Measurements from ENCODE around the gene CTNNBIP1.

The CTNNBIP1 gene

DNA sequence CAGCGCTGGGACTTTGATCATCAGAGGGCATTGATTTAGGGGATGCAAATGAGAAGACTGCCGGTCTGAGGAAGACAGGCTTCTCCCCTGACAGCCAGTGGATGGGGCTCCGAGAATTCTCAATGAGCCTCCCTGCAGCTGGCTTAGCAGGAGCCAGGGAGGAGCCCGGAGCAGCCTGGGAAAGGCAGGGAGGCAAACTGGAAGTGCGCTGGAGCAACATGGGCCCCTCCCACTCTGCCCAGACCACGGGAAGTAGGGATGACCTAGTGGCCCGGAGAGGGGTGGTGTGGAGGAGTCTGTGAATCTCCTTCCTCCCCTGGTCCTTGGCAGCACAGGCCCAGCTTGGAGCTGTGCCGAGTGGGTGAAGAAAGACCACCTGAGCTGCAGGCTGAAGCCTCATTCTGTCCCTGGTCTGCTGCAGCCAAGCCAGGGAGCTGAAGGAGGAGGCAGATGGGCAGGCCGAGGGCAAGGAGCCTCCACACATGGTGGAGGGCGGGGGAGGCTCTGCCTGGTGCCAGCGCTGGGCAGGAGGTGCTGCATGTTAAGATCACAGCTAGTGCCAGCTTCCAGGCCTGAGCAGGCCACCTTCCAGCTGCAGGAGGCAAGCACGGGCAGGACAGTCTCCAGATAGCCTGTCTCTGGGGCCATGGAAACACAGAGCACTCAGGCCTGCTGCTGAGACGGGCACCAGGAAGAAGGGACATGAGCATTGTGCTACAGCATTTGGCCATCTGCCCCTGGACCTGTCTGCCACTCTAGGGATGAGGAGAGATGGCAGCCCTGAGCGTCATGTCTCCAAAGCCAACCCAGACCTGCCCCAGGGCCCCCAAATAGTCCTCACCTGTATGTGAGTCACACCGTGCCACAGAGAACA lies 74.1 kb downstream of the CTNNBIP1 start:
- Histone ChIP-seq H2AFZ (ENCODE audit: low read depth, low read length) (no peak overlapping the region), H3K36me3 (ENCODE audit: insufficient read depth, low read length) (no peaks in the 10 kb centered on the region), H4K20me1 (ENCODE audit: insufficient read depth, low read length) (no peaks in the 10 kb centered on the region; the same call in 1 of the 2 replicates), H3K27me3 (ENCODE audit: insufficient read depth, low read length, poor library complexity) (no peaks in the 10 kb centered on the region), H3K9ac (ENCODE audit: low read depth, low read length) (no peak overlapping the region), H3K4me1 (ENCODE audit: insufficient read depth, low read length) (no peaks in the 10 kb centered on the region), H3K4me2 (ENCODE audit: insufficient read depth, low read length) (no peak overlapping the region), H3K27ac (ENCODE audit: low read length) (no peak overlapping the region), H3K9me3 (ENCODE audit: insufficient read depth, low read length, severe bottlenecking) (no peaks in the 10 kb centered on the region), H3K79me2 (ENCODE audit: insufficient read depth, low read length) (no peaks in the 10 kb centered on the region), H3K4me3 (ENCODE audit: low read depth in 1 of 2, low read length in 2 of 2) (no peak overlapping the region)
- TF ChIP-seq EZH2 (IDR thresholded peaks at IDR 0.05; ENCODE audit: borderline replicate concordance, low read depth, low read length, severe bottlenecking): no peak
- TF ChIP-seq, protein P1, sequence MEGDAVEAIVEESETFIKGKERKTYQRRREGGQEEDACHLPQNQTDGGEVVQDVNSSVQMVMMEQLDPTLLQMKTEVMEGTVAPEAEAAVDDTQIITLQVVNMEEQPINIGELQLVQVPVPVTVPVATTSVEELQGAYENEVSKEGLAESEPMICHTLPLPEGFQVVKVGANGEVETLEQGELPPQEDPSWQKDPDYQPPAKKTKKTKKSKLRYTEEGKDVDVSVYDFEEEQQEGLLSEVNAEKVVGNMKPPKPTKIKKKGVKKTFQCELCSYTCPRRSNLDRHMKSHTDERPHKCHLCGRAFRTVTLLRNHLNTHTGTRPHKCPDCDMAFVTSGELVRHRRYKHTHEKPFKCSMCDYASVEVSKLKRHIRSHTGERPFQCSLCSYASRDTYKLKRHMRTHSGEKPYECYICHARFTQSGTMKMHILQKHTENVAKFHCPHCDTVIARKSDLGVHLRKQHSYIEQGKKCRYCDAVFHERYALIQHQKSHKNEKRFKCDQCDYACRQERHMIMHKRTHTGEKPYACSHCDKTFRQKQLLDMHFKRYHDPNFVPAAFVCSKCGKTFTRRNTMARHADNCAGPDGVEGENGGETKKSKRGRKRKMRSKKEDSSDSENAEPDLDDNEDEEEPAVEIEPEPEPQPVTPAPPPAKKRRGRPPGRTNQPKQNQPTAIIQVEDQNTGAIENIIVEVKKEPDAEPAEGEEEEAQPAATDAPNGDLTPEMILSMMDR (IDR thresholded peaks at IDR 0.05; ENCODE audit: borderline replicate concordance, extremely low read depth, low read length, poor library complexity, severe bottlenecking): no peak
- DNase-seq (no peak), ATAC-seq (ENCODE audit: insufficient read depth, low read depth) (no peak)

DNA sequence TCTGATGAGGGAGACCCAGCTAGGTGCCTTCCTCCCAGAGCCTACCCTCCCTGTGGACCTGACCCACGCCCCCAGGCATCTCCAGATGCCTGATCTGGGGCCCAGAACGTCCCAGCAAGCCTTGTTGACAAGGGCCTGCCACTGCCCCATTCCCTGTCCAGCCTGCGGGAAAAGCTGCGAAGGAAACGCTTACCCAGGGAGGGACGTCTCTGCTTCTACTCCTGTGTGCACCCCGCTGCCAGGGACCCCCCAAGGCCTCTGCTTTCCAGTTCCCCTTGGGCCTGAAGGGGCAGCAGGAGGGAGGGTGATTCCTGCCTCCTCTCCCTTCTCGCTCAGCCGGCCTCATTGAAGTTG lies 74.7 kb downstream of the CTNNBIP1 start:
- ATAC-seq (ENCODE audit: insufficient read depth, low read depth) (no peak), DNase-seq (no peak)
- Histone ChIP-seq H3K36me3 (ENCODE audit: insufficient read depth, low read length) (no peaks in the 10 kb centered on the region), H4K20me1 (ENCODE audit: insufficient read depth, low read length) (no peaks in the 10 kb centered on the region; the same call in 1 of the 2 replicates), H3K9ac (ENCODE audit: low read depth, low read length) (no peak overlapping the region), H3K27me3 (ENCODE audit: insufficient read depth, low read length, poor library complexity) (no peaks in the 10 kb centered on the region), H2AFZ (ENCODE audit: low read depth, low read length) (no peak overlapping the region), H3K79me2 (ENCODE audit: insufficient read depth, low read length) (no peaks in the 10 kb centered on the region), H3K4me2 (ENCODE audit: insufficient read depth, low read length) (no peak overlapping the region), H3K4me3 (ENCODE audit: low read depth in 1 of 2, low read length in 2 of 2) (no peak overlapping the region), H3K4me1 (ENCODE audit: insufficient read depth, low read length) (no peaks in the 10 kb centered on the region), H3K9me3 (ENCODE audit: insufficient read depth, low read length, severe bottlenecking) (no peaks in the 10 kb centered on the region), H3K27ac (ENCODE audit: low read length) (no peak overlapping the region)
- TF ChIP-seq, protein P1 (IDR thresholded peaks at IDR 0.05; ENCODE audit: borderline replicate concordance, extremely low read depth, low read length, poor library complexity, severe bottlenecking): no peak
- no peak for TF ChIP-seq EZH2 (IDR thresholded peaks at IDR 0.05; ENCODE audit: borderline replicate concordance, low read depth, low read length, severe bottlenecking)

DNA sequence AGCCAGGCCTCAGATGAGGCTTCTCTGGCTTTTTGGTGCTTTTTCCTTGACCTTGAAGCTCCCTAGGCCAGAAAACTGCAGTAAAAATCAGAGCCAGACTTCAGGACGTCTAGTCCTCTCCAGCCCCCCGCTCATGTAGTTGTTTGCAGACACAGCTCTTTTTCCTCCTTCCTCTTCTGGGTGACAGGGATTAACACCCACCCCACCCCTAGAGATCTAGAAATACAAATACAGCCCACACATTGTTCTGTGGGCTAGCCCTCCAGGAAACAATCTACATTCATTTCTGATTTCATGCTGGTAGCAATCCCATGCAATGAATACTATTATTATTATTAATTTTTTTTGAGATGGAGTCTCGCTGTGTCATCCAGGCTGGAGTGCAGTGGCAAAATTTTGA lies 76.4 kb downstream of the CTNNBIP1 start:
- no peaks in the 10 kb centered on the region; the same call in 1 of the 2 replicates for H4K20me1 ChIP-seq (ENCODE audit: insufficient read depth, low read length)

More for the DNA sequence above, 76.4 kb downstream of the CTNNBIP1 start:
- no peak overlapping the region for H3K9ac ChIP-seq (ENCODE audit: low read depth, low read length)
- H3K4me1 ChIP-seq (ENCODE audit: insufficient read depth, low read length): no peaks in the 10 kb centered on the region
- H3K4me3 ChIP-seq (ENCODE audit: low read depth in 1 of 2, low read length in 2 of 2): no peak overlapping the region
- H2AFZ ChIP-seq (ENCODE audit: low read depth, low read length): no peak overlapping the region
- H3K9me3 ChIP-seq (ENCODE audit: insufficient read depth, low read length, severe bottlenecking): no peaks in the 10 kb centered on the region
- no peak overlapping the region for H3K4me2 ChIP-seq (ENCODE audit: insufficient read depth, low read length)
- no peaks in the 10 kb centered on the region for H3K79me2 ChIP-seq (ENCODE audit: insufficient read depth, low read length)
- no peaks in the 10 kb centered on the region for H3K36me3 ChIP-seq (ENCODE audit: insufficient read depth, low read length)
- no peak overlapping the region for H3K27ac ChIP-seq (ENCODE audit: low read length)
- DNase-seq (no peak), ATAC-seq (ENCODE audit: insufficient read depth, low read depth) (no peak)
- TF ChIP-seq, protein P1 (IDR thresholded peaks at IDR 0.05; ENCODE audit: borderline replicate concordance, extremely low read depth, low read length, poor library complexity, severe bottlenecking): no peak
- no peak for TF ChIP-seq EZH2 (IDR thresholded peaks at IDR 0.05; ENCODE audit: borderline replicate concordance, low read depth, low read length, severe bottlenecking)
- no peaks in the 10 kb centered on the region for H3K27me3 ChIP-seq (ENCODE audit: insufficient read depth, low read length, poor library complexity)
